Neural cell (in vitro differentiated cells): ENCODE measurements around the gene TRAF5.

ENCODE experiments used
- EZH2 ChIP-seq: fragments of 200-600, 300-800 bp; shearing (Covaris generic), sonication (generic); IDR thresholded peaks from 2 replicates; pipeline ENCODE4 v1.6.1; 2014; ENCODE audit warnings: antibody characterized with exemption, low read length, borderline replicate concordance, mild to moderate bottlenecking; ENCODE audit not compliant: insufficient read depth, poor library complexity, severe bottlenecking
- RAD21 ChIP-seq: fragments of 450-650 bp; conservative IDR thresholded peaks from 2 replicates; pipeline ENCODE4 v1.6.1; 2014; ENCODE audit warnings: antibody characterized with exemption, mild to moderate bottlenecking, moderate library complexity

DNA sequence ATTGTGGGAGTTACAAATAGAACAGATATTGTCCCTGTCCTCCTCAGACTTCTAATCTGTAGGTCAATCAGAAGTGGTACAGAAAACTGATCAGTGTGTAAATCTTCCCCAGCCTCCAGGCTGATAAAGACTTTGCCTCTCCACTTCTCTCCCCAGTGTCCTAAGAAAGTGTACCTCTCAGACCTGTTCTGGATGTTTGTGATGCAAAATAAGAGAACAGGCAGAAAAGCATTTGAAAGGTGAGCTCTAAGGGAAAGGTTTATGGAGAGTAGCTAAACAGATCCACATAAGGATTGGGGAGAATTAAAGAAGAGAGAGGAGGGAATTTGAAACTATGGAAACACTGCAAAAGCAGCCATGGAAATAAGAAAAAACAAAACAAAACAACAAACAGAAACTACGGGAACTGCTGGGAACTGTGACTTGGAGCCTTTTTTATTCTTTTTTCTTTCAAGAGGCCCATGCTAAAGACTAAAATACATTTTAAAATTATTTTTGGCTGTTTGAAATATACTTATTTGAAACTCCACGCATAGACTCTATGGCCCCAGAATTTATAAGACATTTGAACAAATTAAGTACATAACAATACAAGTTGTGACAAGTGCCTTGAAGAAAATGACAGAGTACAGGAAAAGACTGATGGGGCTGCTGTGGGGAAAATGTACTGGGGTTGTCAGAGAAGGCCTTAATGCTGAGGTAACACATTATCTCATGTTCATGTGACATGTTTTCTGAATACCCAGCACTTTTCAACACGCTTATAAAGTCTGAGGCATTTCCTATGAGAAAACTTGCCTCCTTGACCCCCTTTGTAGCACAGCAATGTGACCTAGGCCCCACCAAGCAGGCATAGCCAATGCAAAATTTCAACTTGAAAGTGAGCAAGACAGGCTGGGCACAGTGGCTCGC, 51.2 kb downstream of the TRAF5 start:
- TF ChIP-seq EZH2 = no peak
- TF ChIP-seq RAD21 = no peak
